ENCODE data around the gene PDIA6. TPM values are rescaled to one million over a fixed set of nuclear protein-coding genes. Genes with fewer than 3 reads are reported as not detected.
A peak's percentile ranks its signal among the peaks of the same experiment; 100 is the strongest.

The PDIA6 gene
- polyA plus RNA-seq, 4 donors, result 24.4 to 311 (median 165) TPM

- 82 to 92% (median 90%) methylated on average over 12 of the region's 12 CpGs for WGBS, 3 donors
- peaks cover 0 to 20% (median 0%) of the 10 kb centered on the region in 3 donors for H3K4me1 ChIP-seq (ENCODE audit: control insufficient read depth in 3 of 3, insufficient read depth in 2 of 3, low read depth in 1 of 3, low read length in 2 of 3)
- DNase-seq (no peak), FAIRE-seq (no peak)
- H3K27ac ChIP-seq (ENCODE audit: low read depth in 1 of 3, low read length in 2 of 3), result no peak overlapping the region
- H3K9me3 ChIP-seq (ENCODE audit: control insufficient read depth in 2 of 2, insufficient read depth in 1 of 2, low read depth in 1 of 2, low read length in 1 of 2), result no peaks in the 10 kb centered on the region
- no peak overlapping the region for H3K4me3 ChIP-seq (ENCODE audit: low read depth in 1 of 3, low read length in 3 of 3)
- H3K36me3 ChIP-seq (ENCODE audit: control insufficient read depth in 3 of 3, insufficient read depth in 2 of 3, low read depth in 1 of 3, low read length in 3 of 3), result peaks cover 8 to 74% (median 16%) of the 10 kb centered on the region in 3 donors
- H3K27me3 ChIP-seq (ENCODE audit: control insufficient read depth in 3 of 3, insufficient read depth in 3 of 3, low read length in 3 of 3), result no peaks in the 10 kb centered on the region
Measured at GRCh38 chr2:10778724-10779115, 33.9 kb downstream of the PDIA6 start.

DNA sequence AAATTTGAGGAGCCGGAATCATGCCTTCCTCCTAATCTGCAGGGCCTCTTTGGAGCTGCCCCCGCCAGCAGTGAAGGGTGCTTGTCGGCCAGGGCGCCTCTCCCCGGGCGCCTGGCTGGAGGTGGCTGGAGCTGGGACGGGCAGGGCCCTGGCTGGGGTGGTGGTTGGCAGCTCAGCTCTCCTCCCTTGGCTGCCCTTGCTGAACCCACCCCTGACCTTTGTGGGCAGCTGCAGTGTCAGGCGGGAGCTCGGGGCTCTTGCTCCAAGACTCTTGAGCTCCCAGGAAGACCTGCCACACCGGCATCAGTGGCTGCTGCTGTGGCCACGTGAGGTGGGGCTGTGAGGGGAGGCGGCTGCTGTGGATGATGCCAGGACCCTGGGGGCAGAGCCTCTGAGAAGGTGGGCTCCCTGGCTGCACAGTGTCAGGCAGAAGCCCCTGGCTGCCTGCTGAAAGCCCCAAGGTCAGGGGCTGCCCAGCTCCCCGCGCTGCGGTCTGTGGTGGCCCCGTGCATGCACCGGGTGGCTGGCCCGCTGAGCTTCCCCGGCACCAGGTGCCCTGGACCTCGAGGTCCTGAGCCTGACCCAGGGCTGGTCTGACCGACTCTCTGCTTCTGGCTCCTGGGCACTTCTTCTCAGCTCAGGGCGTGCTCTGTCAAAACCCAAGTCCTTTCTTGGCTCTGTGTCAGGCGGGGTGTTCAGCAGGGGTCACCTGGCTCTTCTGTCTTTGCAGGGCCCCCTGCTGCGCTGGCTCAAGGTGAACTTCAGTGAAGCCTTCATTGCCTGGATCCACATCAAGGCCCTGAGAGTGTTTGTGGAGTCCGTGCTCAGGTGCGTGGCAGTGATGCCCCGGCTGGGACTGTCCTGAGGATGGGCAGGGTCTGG lies 34.5 kb downstream of the PDIA6 start:
- Histone ChIP-seq H3K4me3 (ENCODE audit: low read depth in 1 of 3, low read length in 3 of 3) (no peak overlapping the region), H3K27ac (ENCODE audit: low read depth in 1 of 3, low read length in 2 of 3) (no peak overlapping the region), H3K36me3 (ENCODE audit: control insufficient read depth in 3 of 3, insufficient read depth in 2 of 3, low read depth in 1 of 3, low read length in 3 of 3) (peaks cover 8 to 74% (median 15%) of the 10 kb centered on the region in 3 donors), H3K9me3 (ENCODE audit: control insufficient read depth in 2 of 2, insufficient read depth in 1 of 2, low read depth in 1 of 2, low read length in 1 of 2) (no peaks in the 10 kb centered on the region), H3K27me3 (ENCODE audit: control insufficient read depth in 3 of 3, insufficient read depth in 3 of 3, low read length in 3 of 3) (no peaks in the 10 kb centered on the region), H3K4me1 (ENCODE audit: control insufficient read depth in 3 of 3, insufficient read depth in 2 of 3, low read depth in 1 of 3, low read length in 2 of 3) (peaks cover 0 to 23% (median 0%) of the 10 kb centered on the region in 3 donors)
- FAIRE-seq (no peak), DNase-seq (no peak)
- WGBS, 3 donors, result 86 to 90% (median 88%) methylated on average over 24 to 27 of the region's 27 CpGs

DNA sequence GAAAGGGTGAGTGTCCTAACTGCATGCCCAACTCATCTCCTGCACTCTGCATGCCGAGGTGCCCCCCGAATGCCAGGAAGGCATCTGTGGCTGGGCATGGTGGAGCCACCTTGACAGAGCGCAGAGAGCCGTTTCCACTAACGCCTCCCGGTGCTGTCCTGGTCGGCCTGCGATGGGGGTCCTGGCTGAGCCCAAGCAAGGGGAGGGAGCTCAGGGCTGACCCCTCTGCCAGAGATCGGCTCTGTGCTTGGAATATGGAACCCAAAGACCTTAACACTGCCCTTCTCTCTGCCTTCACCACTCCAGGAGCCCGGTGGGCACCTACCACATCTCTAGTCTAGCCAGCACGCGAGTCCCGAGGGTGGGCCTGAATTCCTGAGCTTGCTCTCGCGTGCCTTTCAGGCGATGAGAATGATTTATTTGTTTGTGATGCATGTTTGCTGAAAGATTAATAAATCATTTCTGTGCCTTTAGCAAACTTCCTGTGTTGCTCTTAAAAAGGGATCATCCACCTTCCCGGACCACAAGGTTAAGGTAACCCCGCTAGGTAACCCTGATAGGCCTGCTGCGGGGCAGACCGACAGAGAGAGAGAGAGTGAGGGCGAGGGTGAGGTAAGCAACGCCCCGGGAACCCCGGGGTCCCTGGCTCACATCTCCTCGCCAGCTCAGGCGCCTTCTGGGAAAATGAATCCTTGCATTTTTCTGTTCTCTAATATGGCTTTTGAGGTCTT lies 35.3 kb downstream of the PDIA6 start:
- Histone ChIP-seq H3K4me3 (ENCODE audit: low read depth in 1 of 3, low read length in 3 of 3) (no peak overlapping the region), H3K36me3 (ENCODE audit: control insufficient read depth in 3 of 3, insufficient read depth in 2 of 3, low read depth in 1 of 3, low read length in 3 of 3) (peaks cover 8 to 71% (median 11%) of the 10 kb centered on the region in 3 donors), H3K4me1 (ENCODE audit: control insufficient read depth in 3 of 3, insufficient read depth in 2 of 3, low read depth in 1 of 3, low read length in 2 of 3) (peaks cover 0 to 27% (median 0%) of the 10 kb centered on the region in 3 donors), H3K27ac (ENCODE audit: low read depth in 1 of 3, low read length in 2 of 3) (no peak overlapping the region), H3K9me3 (ENCODE audit: control insufficient read depth in 2 of 2, insufficient read depth in 1 of 2, low read depth in 1 of 2, low read length in 1 of 2) (no peaks in the 10 kb centered on the region), H3K27me3 (ENCODE audit: control insufficient read depth in 3 of 3, insufficient read depth in 3 of 3, low read length in 3 of 3) (no peaks in the 10 kb centered on the region)
- WGBS, 3 donors, result 88 to 90% (median 89%) methylated on average over 23 to 26 of the region's 26 CpGs
- DNase-seq (no peak), FAIRE-seq (no peak)

GRCh38 chr2:10776231-10776977 lies 36.2 kb downstream of the PDIA6 start:
- Histone ChIP-seq H3K4me1 (ENCODE audit: control insufficient read depth in 3 of 3, insufficient read depth in 2 of 3, low read depth in 1 of 3, low read length in 2 of 3) (peaks cover 0 to 27% (median 0%) of the 10 kb centered on the region in 3 donors), H3K9me3 (ENCODE audit: control insufficient read depth in 2 of 2, insufficient read depth in 1 of 2, low read depth in 1 of 2, low read length in 1 of 2) (no peaks in the 10 kb centered on the region), H3K27ac (ENCODE audit: low read depth in 1 of 3, low read length in 2 of 3) (no peak overlapping the region), H3K36me3 (ENCODE audit: control insufficient read depth in 3 of 3, insufficient read depth in 2 of 3, low read depth in 1 of 3, low read length in 3 of 3) (peaks cover 6 to 64% (median 11%) of the 10 kb centered on the region in 3 donors), H3K27me3 (ENCODE audit: control insufficient read depth in 3 of 3, insufficient read depth in 3 of 3, low read length in 3 of 3) (no peaks in the 10 kb centered on the region), H3K4me3 (ENCODE audit: low read depth in 1 of 3, low read length in 3 of 3) (no peak overlapping the region)
- FAIRE-seq, result no peak
- DNase-seq, result no peak
- WGBS, 3 donors, result 81 to 87% (median 81%) methylated on average over 27 of the region's 27 CpGs

- peaks cover 5 to 58% (median 6%) of the 10 kb centered on the region in 3 donors for H3K36me3 ChIP-seq (ENCODE audit: control insufficient read depth in 3 of 3, insufficient read depth in 2 of 3, low read depth in 1 of 3, low read length in 3 of 3)
- H3K4me3 ChIP-seq (ENCODE audit: low read depth in 1 of 3, low read length in 3 of 3), result no peak overlapping the region
- no peak for FAIRE-seq
- DNase-seq, result no peak
- WGBS, 3 donors, result 84 to 92% (median 90%) methylated on average over 13 of the region's 13 CpGs
- H3K4me1 ChIP-seq (ENCODE audit: control insufficient read depth in 3 of 3, insufficient read depth in 2 of 3, low read depth in 1 of 3, low read length in 2 of 3), result peaks cover 0 to 27% (median 0%) of the 10 kb centered on the region in 3 donors
- no peaks in the 10 kb centered on the region for H3K9me3 ChIP-seq (ENCODE audit: control insufficient read depth in 2 of 2, insufficient read depth in 1 of 2, low read depth in 1 of 2, low read length in 1 of 2)
- no peaks in the 10 kb centered on the region for H3K27me3 ChIP-seq (ENCODE audit: control insufficient read depth in 3 of 3, insufficient read depth in 3 of 3, low read length in 3 of 3)
- H3K27ac ChIP-seq (ENCODE audit: low read depth in 1 of 3, low read length in 2 of 3), result peak overlapping the region in 1 of 3 donors; percentile 80
Measured at GRCh38 chr2:10775831-10776230, 36.8 kb downstream of the PDIA6 start.

DNA sequence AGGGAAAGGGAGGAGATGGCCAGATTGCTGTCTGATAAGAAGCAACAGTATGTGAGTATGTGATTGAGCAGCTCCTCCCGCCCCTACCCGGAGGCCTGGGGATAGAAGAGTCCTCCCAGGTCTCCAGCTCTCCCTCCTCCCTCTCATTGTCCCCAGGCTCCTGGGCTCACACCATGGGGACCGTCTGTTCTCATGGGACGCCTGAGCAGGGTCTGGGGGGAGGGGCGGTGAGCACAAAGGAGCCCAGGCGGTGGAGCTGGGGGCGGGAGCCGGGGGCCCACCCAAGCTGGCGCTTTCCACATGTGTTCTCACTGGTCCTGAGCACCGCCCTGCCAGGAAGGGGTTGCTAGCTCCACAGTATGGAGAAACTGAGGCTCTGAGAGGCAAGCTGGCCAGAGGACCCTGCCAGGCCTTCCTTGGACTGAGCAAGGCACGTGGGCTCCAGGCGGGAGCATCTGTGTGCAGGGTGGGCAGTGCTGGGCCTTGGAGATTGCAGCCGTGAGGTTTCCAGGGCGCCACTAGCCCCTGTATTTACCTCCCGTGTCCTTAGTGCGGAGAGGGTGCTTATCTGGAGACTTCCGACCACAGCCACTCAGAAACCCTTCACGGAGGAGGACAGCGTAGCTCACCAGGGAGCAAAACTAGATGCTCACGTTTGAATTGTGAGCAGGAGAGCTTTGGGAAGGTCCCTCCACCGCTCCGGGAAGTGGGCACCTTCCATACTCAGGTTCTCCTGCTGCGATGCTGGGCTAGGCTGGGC lies 37.4 kb downstream of the PDIA6 start:
- Histone ChIP-seq H3K4me3 (ENCODE audit: low read depth in 1 of 3, low read length in 3 of 3) (no peak overlapping the region), H3K36me3 (ENCODE audit: control insufficient read depth in 3 of 3, insufficient read depth in 2 of 3, low read depth in 1 of 3, low read length in 3 of 3) (peaks cover 3 to 52% (median 5%) of the 10 kb centered on the region in 3 donors), H3K27ac (ENCODE audit: low read depth in 1 of 3, low read length in 2 of 3) (peak overlapping the region in 1 of 3 donors; percentile 80), H3K9me3 (ENCODE audit: control insufficient read depth in 2 of 2, insufficient read depth in 1 of 2, low read depth in 1 of 2, low read length in 1 of 2) (no peaks in the 10 kb centered on the region), H3K4me1 (ENCODE audit: control insufficient read depth in 3 of 3, insufficient read depth in 2 of 3, low read depth in 1 of 3, low read length in 2 of 3) (peaks cover 0 to 27% (median 0%) of the 10 kb centered on the region in 3 donors), H3K27me3 (ENCODE audit: control insufficient read depth in 3 of 3, insufficient read depth in 3 of 3, low read length in 3 of 3) (no peaks in the 10 kb centered on the region)
- WGBS, 3 donors, result 71 to 74% (median 73%) methylated on average over 23 of the region's 23 CpGs
- peak in 1 of 2 donors; percentile 44 for DNase-seq
- no peak for FAIRE-seq

DNA sequence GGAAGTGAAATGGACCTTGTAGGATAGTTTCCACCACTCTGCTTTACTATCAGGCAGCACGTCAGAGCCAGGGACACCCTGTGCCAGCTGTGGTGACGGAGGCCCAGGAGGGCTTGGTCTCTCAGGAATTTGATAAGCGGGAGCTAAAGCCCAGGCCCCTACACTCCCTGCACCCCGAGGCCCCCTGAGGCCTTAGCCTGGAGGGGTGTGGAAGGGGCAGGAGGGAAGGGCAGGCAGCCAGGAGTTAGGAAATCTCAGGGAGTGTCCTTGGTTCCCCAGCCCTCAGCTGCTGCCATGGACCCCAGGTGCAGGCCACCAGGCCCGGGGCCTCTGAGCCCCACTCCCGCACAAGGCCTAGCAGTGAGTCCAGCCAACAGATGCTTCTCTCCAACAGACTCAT lies 38.2 kb downstream of the PDIA6 start:
- WGBS, 3 donors, result 13 to 49% (median 37%) methylated on average over 6 of the region's 6 CpGs
- peak; percentile 75 to 90 for DNase-seq
- Histone ChIP-seq H3K9me3 (ENCODE audit: control insufficient read depth in 2 of 2, insufficient read depth in 1 of 2, low read depth in 1 of 2, low read length in 1 of 2) (no peaks in the 10 kb centered on the region), H3K4me1 (ENCODE audit: control insufficient read depth in 3 of 3, insufficient read depth in 2 of 3, low read depth in 1 of 3, low read length in 2 of 3) (peaks cover 0 to 27% (median 0%) of the 10 kb centered on the region in 3 donors), H3K27ac (ENCODE audit: low read depth in 1 of 3, low read length in 2 of 3) (peak overlapping the region in 2 of 3 donors; percentile 26 to 80), H3K36me3 (ENCODE audit: control insufficient read depth in 3 of 3, insufficient read depth in 2 of 3, low read depth in 1 of 3, low read length in 3 of 3) (peaks cover 3 to 46% (median 5%) of the 10 kb centered on the region in 3 donors), H3K27me3 (ENCODE audit: control insufficient read depth in 3 of 3, insufficient read depth in 3 of 3, low read length in 3 of 3) (no peaks in the 10 kb centered on the region), H3K4me3 (ENCODE audit: low read depth in 1 of 3, low read length in 3 of 3) (no peak overlapping the region)
- FAIRE-seq, result no peak
